Measurements from ENCODE around the gene TNFAIP1.

DNA sequence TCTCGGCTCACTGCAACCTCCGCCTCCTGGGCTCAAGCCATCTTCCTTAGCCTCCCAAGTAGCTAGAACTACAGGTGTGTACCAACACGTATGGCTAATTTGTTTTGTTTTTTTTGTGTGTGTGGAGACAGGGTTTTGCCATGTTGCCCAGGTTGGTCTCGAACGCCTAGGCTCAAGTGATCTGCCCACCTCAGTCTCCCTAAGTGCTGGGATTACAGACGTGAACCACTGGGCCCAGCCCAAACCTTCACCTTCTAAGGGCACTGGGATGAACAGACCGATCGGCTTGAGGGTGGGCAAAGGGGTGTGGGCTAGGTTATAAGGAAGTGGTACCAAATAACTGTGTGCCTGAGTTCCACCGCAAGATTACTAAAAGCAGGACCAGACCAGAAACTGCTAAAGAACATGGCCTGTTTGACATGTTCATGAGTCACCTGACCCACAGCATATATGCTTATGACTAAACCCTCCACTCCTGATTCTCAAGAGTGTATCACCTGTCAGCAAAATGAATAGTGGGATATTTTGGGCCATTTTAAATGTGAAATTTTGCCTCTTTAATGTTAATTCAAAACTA is 8.4 kb upstream of the TNFAIP1 start:
- TF ChIP-seq GATA2 (IDR thresholded peaks at IDR 0.05; ENCODE audit: low read depth, low read length) = no peak
- TF ChIP-seq GATA3 (IDR thresholded peaks at IDR 0.05; ENCODE audit: low read depth, low read length) = no peak
